Right ventricle myocardium superior (tissue), 1 donor: Measurements from ENCODE around the gene SUPT5H. TPM values are rescaled to one million over a fixed set of nuclear protein-coding genes. Genes with fewer than 3 reads are reported as not detected.

ENCODE experiments used
- microRNA-seq: library from miRNA; unstranded; fragments of <30 nt; microRNA quantifications from one replicate; pipeline ENCODE4 v1.2.0, GENCODE V29; 2020
- total RNA-seq: library from RNA; stranded (reverse); fragmentation: NEBNext Ultra II Directional; extraction: Animal tissue kit (Norgen Biotek cat#: 25700); gene quantifications from one replicate; pipeline ENCODE4 v1.2.1, GENCODE V29; 2021
- donor health status: DM: no; HTN: yes; CAD: no; lungs with severe emphysema.

The SUPT5H gene
- total RNA-seq, 1 donor from 2014 or later = 82.6 TPM

Small RNA genes within 50 kb of the gene (microRNA-seq; reads per million reads assigned to microRNA genes)
- gene MIR4530 = not detected

Other genes starting within 250 kb of the SUPT5H start
- gene NCCRP1, start 248.6 kb upstream of the SUPT5H start, total RNA-seq = not detected
- gene SYCN, start 241.3 kb upstream of the SUPT5H start, total RNA-seq = not detected
- not detected for gene IFNL3, start 200.6 kb upstream of the SUPT5H start, total RNA-seq
- not detected for gene IFNL4, start 196.7 kb upstream of the SUPT5H start, total RNA-seq
- gene IFNL2, start 177.2 kb upstream of the SUPT5H start, total RNA-seq = not detected
- not detected for gene IFNL1, start 149.2 kb upstream of the SUPT5H start, total RNA-seq
- gene LRFN1, start 124.7 kb upstream of the SUPT5H start, total RNA-seq = 0.40 TPM
- gene GMFG, start 109.5 kb upstream of the SUPT5H start, total RNA-seq = 17.1 TPM
- gene SAMD4B, start 103.2 kb upstream of the SUPT5H start, total RNA-seq = 43.1 TPM
- 32.0 TPM for gene PAF1, start 54.5 kb upstream of the SUPT5H start, total RNA-seq
- gene MED29, start 54.2 kb upstream of the SUPT5H start, total RNA-seq = 22.1 TPM
- gene ZFP36, start 38.7 kb upstream of the SUPT5H start, total RNA-seq = 44.9 TPM
- 9.0 TPM for gene PLEKHG2, start 32.9 kb upstream of the SUPT5H start, total RNA-seq
- 1,176 TPM for gene RPS16, start 9.6 kb upstream of the SUPT5H start, total RNA-seq
- 80.6 TPM for gene TIMM50, start 35.3 kb downstream of the SUPT5H start, total RNA-seq
- gene DLL3, start 53.4 kb downstream of the SUPT5H start, total RNA-seq = not detected
- not detected for gene SELENOV, start 69.6 kb downstream of the SUPT5H start, total RNA-seq
- 1.7 TPM for gene EID2B, start 87.3 kb downstream of the SUPT5H start, total RNA-seq
- 10.3 TPM for gene EID2, start 94.6 kb downstream of the SUPT5H start, total RNA-seq
- gene LGALS13, start 156.9 kb downstream of the SUPT5H start, total RNA-seq = not detected
- not detected for gene LGALS16, start 210.3 kb downstream of the SUPT5H start, total RNA-seq